SJCRH30 (cell line): Measurements from ENCODE around the gene IKZF2. TPM values are rescaled to one million over a fixed set of nuclear protein-coding genes. Genes with fewer than 3 reads are reported as not detected.
"Not testable (repeated sequence)": the region's sequence is repeated elsewhere in the genome, so short reads cannot be mapped to it uniquely, and the experiment has no call there.

Experiments
- DNase-seq, 2 experiments: peaks; one replicate each; pipeline ENCODE4 v3.0.0-alpha.2; 2015 to 2020
- H3K27ac ChIP-seq: fragments of 250-450 bp; sonication (Bioruptor Pico); 2 replicates; pipeline ENCODE4 v1.5.1; 2020; ENCODE audit warnings: mild to moderate bottlenecking, moderate library complexity
- H3K27me3 ChIP-seq: fragments of 250-450 bp; sonication (Bioruptor Pico); 2 replicates; pipeline ENCODE4 v1.5.1; 2020; ENCODE audit warnings: mild to moderate bottlenecking, moderate library complexity
- H3K36me3 ChIP-seq: fragments of 250-450 bp; sonication (Bioruptor Pico); 2 replicates; pipeline ENCODE4 v1.5.1; 2020; ENCODE audit warnings: mild to moderate bottlenecking, moderate library complexity
- H3K4me1 ChIP-seq: fragments of 250-450 bp; sonication (Bioruptor Pico); 2 replicates; pipeline ENCODE4 v1.5.1; 2020; ENCODE audit warnings: mild to moderate bottlenecking, moderate library complexity
- H3K4me3 ChIP-seq: fragments of 250-450 bp; sonication (Bioruptor Pico); 2 replicates; pipeline ENCODE4 v1.5.1; 2020; ENCODE audit warnings: mild to moderate bottlenecking, moderate library complexity
- H3K9me3 ChIP-seq: fragments of 250-450 bp; sonication (Bioruptor Pico); replicated peaks from 2 replicates; pipeline ENCODE4 v1.5.1; 2020; ENCODE audit warnings: mild to moderate bottlenecking, moderate library complexity
- total RNA-seq: library from RNA; depleted of rRNA; stranded (reverse); fragments of >200 nt; shearing (Covaris generic); gene quantifications from 2 replicates; pipeline ENCODE4 v1.2.3, GENCODE V29; 2014

The IKZF2 gene
- total RNA-seq, 1 experiment from 2014 or later = 2.8 TPM

DNA sequence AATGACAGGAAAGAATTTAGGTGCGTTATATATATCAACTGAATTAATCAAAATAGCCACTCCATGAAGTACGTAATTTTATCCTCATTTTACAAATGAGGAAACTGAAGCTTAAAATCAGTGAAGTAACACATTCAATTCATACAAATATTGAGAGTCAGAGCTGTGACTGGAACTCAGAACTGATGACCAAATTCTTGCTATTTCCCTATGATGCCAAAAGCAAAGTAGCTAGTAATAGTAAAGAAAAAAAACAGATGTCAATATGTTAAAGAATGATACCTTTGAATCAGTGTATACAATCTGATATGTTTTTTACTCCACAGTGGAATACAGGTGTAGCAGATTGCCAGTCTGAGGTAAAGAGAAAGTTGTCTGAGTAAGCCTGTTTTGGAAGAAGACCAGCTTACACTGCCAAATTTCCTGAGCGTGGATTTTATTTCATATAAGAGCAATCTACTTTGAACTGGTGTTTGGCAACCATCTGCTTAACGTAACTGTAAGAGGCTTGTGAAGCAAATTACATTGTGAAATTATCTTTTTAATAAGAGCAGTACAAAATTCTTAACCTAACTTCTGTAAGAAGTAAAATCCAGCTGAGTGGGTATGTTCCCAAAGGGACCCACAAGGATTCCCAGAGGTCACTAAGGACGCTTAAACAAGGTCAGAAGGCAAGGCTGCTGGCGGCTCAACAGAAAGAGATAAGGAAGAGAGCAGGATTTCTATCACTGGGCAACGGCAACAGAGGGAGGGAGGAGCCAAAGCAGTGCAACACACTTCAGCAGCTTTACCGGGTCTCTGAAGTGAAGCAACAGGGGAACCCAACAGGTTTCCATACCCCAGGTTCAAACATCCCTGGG is 85.6 kb downstream of the IKZF2 start:
- H3K4me1 ChIP-seq = no peaks in the 10 kb centered on the region

DNA sequence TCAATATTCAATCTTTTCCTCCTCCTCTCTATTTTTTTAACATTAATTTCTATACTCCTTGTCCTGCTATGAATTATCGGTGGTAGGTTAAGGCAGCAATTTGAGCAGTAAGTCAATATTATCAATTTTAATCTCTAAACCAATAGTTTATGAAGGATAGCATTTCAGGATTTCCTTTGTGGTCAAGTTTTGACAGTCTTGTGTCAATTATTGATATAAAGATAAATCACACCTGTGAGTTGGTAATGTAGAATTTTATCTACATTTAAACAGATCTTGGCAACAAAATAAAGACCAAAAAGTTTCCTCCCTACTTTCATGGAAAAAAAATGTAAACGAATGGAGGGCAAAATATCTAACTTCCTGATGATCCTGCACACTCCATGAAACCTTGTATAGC is 87.3 kb downstream of the IKZF2 start:
- Histone ChIP-seq H3K4me1 (no peaks in the 10 kb centered on the region), H3K9me3 (no peaks in the 10 kb centered on the region)
- DNase-seq = no peak

More for the DNA sequence above, 85.6 kb downstream of the IKZF2 start:
- Histone ChIP-seq H3K27ac (no peak overlapping the region), H3K27me3 (no peaks in the 10 kb centered on the region), H3K9me3 (no peaks in the 10 kb centered on the region), H3K4me3 (no peak overlapping the region), H3K36me3 (no peaks in the 10 kb centered on the region)
- no peak for DNase-seq

DNA sequence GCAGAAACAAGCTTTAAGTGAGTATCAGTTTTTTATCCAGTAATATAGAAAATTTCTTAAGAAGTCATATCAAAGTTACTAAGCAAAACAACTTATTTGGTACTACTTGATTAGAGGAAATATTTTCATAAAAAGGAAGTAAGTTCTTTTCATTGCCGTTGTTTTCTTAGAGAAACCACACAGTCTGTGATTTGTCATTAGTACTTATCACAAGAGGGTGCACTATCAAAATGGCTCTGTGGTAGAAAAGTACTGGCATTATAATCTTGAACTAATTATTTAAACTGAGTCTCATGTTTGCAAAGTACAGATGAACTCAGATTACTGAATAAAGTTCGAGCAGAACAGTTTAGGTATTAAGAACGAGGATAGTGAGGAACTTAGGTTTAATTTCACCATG is 93.4 kb downstream of the IKZF2 start:
- no peak overlapping the region for H3K27ac ChIP-seq

More for the DNA sequence above, 87.3 kb downstream of the IKZF2 start:
- Histone ChIP-seq H3K36me3 (no peaks in the 10 kb centered on the region), H3K27ac (no peak overlapping the region), H3K4me3 (no peak overlapping the region), H3K27me3 (no peaks in the 10 kb centered on the region)

DNA sequence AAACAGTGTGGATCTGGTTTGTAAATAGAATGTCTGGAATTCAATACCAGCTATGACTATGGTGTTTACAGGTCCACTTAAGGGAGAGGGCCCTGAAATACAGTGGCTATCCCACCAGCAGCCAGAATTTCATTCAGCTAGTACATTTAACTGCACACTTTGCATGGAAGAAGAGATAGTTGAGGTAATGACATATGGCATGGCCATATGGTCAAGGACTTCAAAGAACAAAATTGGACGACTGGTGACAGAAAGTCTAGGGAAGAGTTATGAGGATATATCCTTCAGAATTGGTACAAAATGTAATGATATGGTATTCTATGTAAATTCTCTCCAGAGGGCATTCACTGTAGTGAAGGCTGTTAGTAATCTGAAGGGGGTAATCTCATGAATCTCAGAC is 105.0 kb downstream of the IKZF2 start:
- Histone ChIP-seq H3K36me3 (no peaks in the 10 kb centered on the region), H3K27me3 (no peaks in the 10 kb centered on the region), H3K27ac (no peak overlapping the region), H3K4me3 (no peak overlapping the region), H3K4me1 (no peaks in the 10 kb centered on the region), H3K9me3 (no peaks in the 10 kb centered on the region)
- no peak for DNase-seq

More for the DNA sequence above, 93.4 kb downstream of the IKZF2 start:
- no peak for DNase-seq
- Histone ChIP-seq H3K27me3 (no peaks in the 10 kb centered on the region), H3K4me3 (no peak overlapping the region), H3K9me3 (no peaks in the 10 kb centered on the region), H3K4me1 (no peaks in the 10 kb centered on the region), H3K36me3 (no peaks in the 10 kb centered on the region)

DNA sequence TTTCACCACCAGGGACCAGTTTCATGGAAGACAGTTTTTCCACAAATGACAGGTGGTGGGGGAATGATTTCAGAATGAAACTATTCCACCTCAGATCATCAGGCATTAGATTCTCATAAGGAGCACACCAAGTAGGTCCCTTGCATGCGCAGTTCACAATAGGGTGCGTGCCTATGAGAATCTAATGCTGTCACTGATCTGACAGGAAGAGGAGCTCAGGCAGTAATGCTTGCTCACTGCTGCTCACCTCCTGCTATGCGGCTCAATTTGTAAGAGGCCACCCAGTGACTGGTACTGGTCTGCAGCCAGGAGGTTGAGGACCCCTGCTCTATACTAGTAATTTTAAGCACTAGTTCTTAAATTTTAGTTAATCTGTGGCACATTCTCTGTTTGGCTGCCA is 107.8 kb downstream of the IKZF2 start:
- DNase-seq = no peak

DNA sequence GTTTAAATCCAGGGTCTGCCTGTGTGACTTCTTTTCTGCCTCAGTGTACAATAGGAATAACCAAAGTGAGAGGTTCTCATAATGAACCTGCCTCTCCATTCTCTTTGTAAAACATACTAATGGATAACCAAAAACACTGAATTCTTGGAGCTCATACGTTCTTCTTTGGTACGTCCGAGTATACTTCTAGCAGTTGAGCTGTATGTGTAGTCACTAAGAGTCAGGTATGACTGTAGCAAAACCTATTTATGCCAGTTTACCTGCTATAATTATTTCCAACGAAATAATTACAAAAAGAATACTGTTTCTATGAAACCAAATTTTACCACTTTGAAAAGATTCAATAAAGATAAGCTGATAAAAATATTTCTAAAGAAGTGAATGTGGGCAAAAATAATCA is 109.2 kb downstream of the IKZF2 start:
- no peaks in the 10 kb centered on the region for H3K36me3 ChIP-seq
- no peak overlapping the region for H3K27ac ChIP-seq
- no peaks in the 10 kb centered on the region for H3K9me3 ChIP-seq
- no peaks in the 10 kb centered on the region for H3K27me3 ChIP-seq
- no peak overlapping the region for H3K4me3 ChIP-seq
- H3K4me1 ChIP-seq = no peaks in the 10 kb centered on the region
- DNase-seq = no peak

More for the DNA sequence above, 107.8 kb downstream of the IKZF2 start:
- H3K9me3 ChIP-seq = no peaks in the 10 kb centered on the region
- no peak overlapping the region for H3K4me3 ChIP-seq
- H3K27me3 ChIP-seq = no peaks in the 10 kb centered on the region
- no peaks in the 10 kb centered on the region for H3K36me3 ChIP-seq
- H3K4me1 ChIP-seq = no peaks in the 10 kb centered on the region
- H3K27ac ChIP-seq = no peak overlapping the region

DNA sequence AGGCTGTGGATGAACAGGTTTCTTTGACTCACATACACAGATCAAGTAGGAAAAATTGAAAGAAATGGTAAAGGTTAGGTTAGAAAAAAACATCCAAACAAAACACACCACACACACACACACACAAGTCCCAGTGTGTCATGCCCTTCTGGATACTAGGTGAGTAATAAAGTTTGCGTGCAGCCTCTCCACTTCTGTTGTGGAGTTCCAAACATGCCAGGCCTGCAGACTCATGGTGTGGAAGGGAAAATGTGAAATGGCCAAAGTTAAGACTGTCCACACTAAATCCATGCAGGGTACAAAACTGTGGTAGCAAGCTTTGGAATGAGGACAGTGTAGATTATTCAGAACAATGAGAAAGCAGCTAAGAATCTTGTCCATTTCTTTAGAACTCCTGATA is 114.6 kb downstream of the IKZF2 start:
- H3K4me3 ChIP-seq = no peak overlapping the region
- H3K9me3 ChIP-seq = no peaks in the 10 kb centered on the region
- no peak overlapping the region for H3K27ac ChIP-seq
- no peaks in the 10 kb centered on the region for H3K27me3 ChIP-seq
- no peak for DNase-seq
- no peaks in the 10 kb centered on the region for H3K4me1 ChIP-seq
- no peaks in the 10 kb centered on the region for H3K36me3 ChIP-seq

DNA sequence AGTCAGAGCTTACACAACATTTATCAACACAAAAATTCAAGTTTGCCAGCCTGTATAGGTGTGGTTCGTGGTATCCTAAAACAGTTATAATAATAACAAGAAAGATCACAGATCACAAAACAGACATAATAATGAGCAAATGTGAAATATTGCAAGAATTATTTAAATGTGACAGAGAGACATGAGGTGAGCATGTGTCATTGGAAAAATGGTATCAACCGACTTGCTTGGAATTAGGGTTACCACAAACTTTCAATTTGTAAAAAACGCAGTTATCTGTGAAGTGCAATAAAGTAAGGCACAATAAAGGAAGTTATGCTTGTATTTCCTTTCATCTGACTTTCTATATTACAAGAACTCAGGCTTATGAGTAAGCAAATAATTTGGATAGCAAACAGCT is 116.8 kb downstream of the IKZF2 start:
- Histone ChIP-seq H3K4me1 (no peaks in the 10 kb centered on the region), H3K36me3 (no peaks in the 10 kb centered on the region), H3K27me3 (no peaks in the 10 kb centered on the region), H3K9me3 (no peaks in the 10 kb centered on the region), H3K27ac (no peak overlapping the region), H3K4me3 (no peak overlapping the region)
- DNase-seq = no peak

DNA sequence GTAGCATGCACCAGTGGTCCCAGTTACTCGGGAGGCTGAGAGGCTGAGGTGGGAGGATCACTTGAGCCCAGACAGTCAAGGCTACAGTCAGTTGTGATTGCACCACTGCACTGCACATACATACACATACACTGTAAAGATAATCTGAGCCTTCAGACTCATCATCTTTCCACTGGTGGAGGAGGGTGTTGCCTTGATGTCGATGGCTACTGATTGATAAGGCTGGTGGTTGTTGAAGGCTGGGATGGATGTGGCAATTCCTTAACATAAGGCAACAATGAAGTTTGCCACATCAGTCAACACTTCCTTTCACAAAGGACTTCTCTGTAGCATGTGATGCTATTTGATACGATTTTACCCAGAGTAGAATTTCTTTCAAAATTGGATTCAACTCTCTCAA is 118.8 kb downstream of the IKZF2 start:
- H3K9me3 ChIP-seq = no peaks in the 10 kb centered on the region
- no peak for DNase-seq
- no peaks in the 10 kb centered on the region for H3K4me1 ChIP-seq
- no peaks in the 10 kb centered on the region for H3K27me3 ChIP-seq
- no peak overlapping the region for H3K27ac ChIP-seq
- no peaks in the 10 kb centered on the region for H3K36me3 ChIP-seq
- H3K4me3 ChIP-seq = no peak overlapping the region

DNA sequence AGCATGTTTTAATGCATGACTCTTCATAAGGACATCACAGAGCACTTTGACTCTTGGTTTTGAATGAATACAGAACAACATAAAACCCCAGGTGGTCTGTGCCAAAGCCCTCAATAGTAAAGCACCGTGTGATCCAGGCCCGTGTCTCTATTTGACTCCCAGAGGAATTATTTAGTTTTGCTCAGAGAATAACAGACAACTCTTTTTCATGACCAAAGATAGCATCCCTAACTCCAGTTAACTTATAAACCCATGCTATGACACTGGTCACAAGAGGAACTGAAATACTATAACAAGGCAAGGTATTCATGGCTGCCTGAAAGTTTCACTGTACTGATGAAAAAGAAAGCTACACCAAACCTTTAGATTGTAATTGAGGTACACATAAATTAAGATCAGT is 128.4 kb downstream of the IKZF2 start:
- Histone ChIP-seq H3K4me3 (no peak overlapping the region), H3K4me1 (no peaks in the 10 kb centered on the region), H3K27ac (no peak overlapping the region), H3K36me3 (no peaks in the 10 kb centered on the region), H3K9me3 (no peaks in the 10 kb centered on the region), H3K27me3 (no peaks in the 10 kb centered on the region)
- no peak for DNase-seq

DNA sequence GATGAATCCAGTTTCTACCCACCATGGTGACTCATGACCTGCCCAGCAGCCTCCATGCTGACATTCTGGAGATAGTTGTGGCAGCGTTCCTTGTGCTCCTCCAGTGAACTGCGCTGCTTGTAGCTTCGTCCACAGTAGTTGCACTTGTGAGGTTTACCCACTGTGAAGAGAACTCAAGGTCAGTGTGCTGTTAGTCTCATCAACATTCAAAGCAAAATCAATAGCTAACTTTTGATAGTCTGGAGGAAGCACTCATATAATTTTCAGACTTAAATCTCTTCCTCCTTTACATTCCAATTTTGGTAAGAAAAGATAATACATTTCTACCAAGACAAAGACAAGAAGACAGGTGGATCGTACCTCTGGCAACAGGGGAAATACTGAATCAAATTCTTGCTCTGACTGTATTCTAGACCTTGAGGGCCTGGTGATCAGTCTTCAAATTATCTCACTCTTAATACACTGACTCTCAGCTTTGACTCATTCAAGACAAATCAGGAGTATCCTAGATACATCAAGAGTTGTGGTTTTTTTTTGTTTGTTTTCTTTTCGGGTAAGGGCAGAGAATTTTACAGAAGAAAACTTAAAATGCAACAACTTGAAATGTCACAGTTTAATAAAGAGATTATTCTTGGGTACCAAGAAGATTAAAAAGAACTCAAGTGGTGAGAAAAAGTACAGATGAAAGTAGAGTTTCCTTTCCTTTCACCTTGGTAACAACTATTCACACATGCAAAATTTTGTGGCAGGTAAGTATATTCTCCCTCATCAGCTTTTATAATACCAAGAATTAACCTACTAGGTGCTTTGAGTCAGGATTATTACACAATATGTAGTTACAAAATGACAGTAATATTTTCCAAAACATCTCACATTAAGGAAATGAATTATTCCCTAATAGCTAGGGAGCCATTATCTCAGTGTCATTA is 129.2 kb downstream of the IKZF2 start:
- Histone ChIP-seq H3K9me3 (no peaks in the 10 kb centered on the region), H3K4me3 (no peak overlapping the region), H3K27me3 (no peaks in the 10 kb centered on the region), H3K36me3 (no peaks in the 10 kb centered on the region), H3K27ac (no peak overlapping the region), H3K4me1 (no peaks in the 10 kb centered on the region)
- no peak for DNase-seq

DNA sequence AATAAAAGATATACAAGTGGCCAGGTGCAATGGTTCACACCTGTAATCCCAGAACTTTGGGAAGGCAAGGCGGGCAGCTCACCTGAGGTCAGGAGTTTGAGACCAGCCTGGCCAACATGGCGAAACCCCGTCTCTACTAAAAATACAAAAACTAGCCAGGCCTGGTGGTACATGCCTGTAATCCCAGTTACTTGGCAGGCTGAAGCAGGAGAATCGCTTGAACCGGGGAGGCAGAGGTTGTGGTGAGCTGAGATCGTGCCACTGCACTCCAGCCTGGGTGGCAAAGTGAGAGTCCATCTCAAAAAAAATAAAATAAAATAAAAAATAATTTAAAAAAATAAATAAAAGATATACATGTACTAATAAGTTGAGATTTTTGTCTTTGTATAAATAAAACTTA is 130.5 kb downstream of the IKZF2 start:
- DNase-seq, H3K4me1 ChIP-seq, H3K9me3 ChIP-seq, H3K36me3 ChIP-seq, H3K4me3 ChIP-seq, H3K27me3 ChIP-seq, H3K27ac ChIP-seq: not testable (repeated sequence)

DNA sequence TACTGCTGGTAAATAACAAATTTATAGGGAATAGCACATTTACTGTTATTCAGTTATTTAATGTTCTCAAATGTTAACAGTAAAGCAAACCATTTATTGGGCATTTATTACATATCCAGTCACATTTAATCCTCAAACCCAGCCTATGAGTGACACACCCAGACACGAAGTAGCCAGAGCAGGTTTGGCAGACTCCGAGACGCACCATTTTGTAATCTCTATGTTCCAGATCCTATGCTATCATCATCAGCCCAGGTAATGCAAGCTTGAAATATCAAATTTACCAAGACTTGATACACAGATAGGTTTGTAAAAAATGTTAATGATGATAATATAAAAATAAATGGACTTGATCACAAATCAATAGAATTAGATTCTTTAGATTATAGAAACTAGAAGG is 131.1 kb downstream of the IKZF2 start:
- H3K9me3 ChIP-seq = no peaks in the 10 kb centered on the region
- no peaks in the 10 kb centered on the region for H3K4me1 ChIP-seq
- H3K27ac ChIP-seq = no peak overlapping the region
- no peak for DNase-seq
- no peaks in the 10 kb centered on the region for H3K27me3 ChIP-seq
- no peaks in the 10 kb centered on the region for H3K36me3 ChIP-seq
- no peak overlapping the region for H3K4me3 ChIP-seq

DNA sequence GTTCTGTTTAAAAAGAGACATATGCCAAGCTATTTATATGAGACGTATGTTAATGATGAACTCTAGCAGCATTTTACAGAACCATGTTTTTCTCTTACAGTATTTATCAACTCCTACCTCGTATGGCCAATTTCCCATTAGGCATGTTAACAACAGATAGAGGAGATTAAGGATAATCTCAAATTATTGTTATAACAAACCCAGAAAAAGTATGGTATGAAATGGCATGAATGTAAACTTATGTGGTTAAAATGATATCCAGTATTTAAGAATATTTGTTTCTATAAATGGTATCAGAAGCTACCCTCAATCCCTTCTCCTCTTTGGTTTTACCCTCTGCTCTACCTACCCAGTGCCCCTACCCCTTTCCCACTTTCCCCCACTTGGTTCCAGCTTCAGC is 132.0 kb downstream of the IKZF2 start:
- no peaks in the 10 kb centered on the region for H3K9me3 ChIP-seq
- H3K27me3 ChIP-seq = no peaks in the 10 kb centered on the region
- no peaks in the 10 kb centered on the region for H3K36me3 ChIP-seq
- H3K27ac ChIP-seq = no peak overlapping the region
- no peaks in the 10 kb centered on the region for H3K4me1 ChIP-seq
- DNase-seq = no peak
- H3K4me3 ChIP-seq = no peak overlapping the region

DNA sequence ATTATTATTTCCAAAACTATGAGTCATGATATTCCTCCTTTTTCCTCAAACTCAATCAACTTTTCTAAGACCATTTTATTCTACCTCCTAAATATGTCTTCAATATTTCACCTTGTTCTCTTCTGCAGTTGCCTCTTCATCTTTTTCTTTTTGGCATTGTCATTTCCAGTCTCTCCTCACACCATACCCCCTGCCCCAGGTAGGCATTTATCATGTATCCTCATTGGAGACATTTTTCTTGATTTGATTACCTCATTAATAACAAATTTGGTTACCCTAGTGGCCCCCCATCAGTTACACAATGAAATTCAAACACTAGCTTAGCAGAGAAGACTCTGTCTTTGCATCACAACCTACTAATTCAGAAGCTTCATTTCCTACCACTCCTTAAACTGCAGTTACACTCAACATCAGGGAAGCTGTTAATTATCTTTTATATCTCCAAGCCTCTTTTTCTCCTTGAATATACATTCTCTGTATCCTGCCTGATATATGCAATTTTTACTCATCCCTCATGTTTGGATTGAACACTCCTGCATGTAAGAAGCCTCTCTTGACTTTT is 133.0 kb downstream of the IKZF2 start:
- Histone ChIP-seq H3K27ac (no peak overlapping the region), H3K4me1 (no peaks in the 10 kb centered on the region), H3K9me3 (no peaks in the 10 kb centered on the region), H3K36me3 (no peaks in the 10 kb centered on the region), H3K27me3 (no peaks in the 10 kb centered on the region), H3K4me3 (no peak overlapping the region)
- DNase-seq = no peak
